Caco-2 (cell line): ENCODE data around the gene CHST13. TPM values are rescaled to one million over a fixed set of nuclear protein-coding genes. Genes with fewer than 3 reads are reported as not detected.
"Not testable (repeated sequence)": the region's sequence is repeated elsewhere in the genome, so short reads cannot be mapped to it uniquely, and the experiment has no call there.

Experiments
- BruUV-seq: library from RNA; stranded (reverse); fragments of 400-500 nt; replicated peaks from 2 replicates; lab custom pipeline; 2021; lab: Mats Ljungman, UMichigan
- CTCF ChIA-PET: fragments of 300-600 bp; sonication (Branson Sonifier 250); formaldehyde crosslinking; loops from one replicate; lab custom pipeline; 2022; ENCODE audit warnings: antibody characterized with exemption; lab: Charles Lee
- POLR2A ChIA-PET: fragments of 300-600 bp; sonication (Branson Sonifier 250); formaldehyde crosslinking; loops from one replicate; lab custom pipeline; 2022; ENCODE audit warnings: antibody characterized with exemption; lab: Charles Lee
- DNase-seq, 2 experiments: peaks; one replicate each; pipeline versions ENCODE4 v3.0.0 to v3.0.0-alpha.2; 2020 to 2022
- H3K27me3 ChIP-seq: replicated peaks from 2 replicates; pipeline ENCODE4 v1.6.0; 2011; ENCODE audit warnings: low read length; ENCODE audit not compliant: control insufficient read depth, insufficient read depth
- H3K36me3 ChIP-seq: 2 replicates; pipeline ENCODE4 v1.5.1; 2011; ENCODE audit warnings: low read length; ENCODE audit not compliant: control insufficient read depth, insufficient read depth
- H3K4me1 ChIP-seq: fragments of 250-450 bp; sonication (Bioruptor Pico); 2 replicates; pipeline ENCODE4 v1.5.1; 2020; ENCODE audit warnings: mild to moderate bottlenecking
- H3K4me3 ChIP-seq: 2 replicates; pipeline ENCODE4 v1.5.1; 2011; ENCODE audit warnings: low read depth, mild to moderate bottlenecking, control low read depth, low read length
- H3K9me3 ChIP-seq: fragments of 250-450 bp; sonication (Bioruptor Pico); 2 replicates; pipeline ENCODE4 v1.5.1; 2020; ENCODE audit warnings: mild to moderate bottlenecking, moderate library complexity
- H3K27ac Mint-ChIP-seq: one replicate; pipeline ENCODE4 v1.8.0; 2022; ENCODE audit warnings: mixed read lengths; ENCODE audit not compliant: unreplicated experiment
- H3K27me3 Mint-ChIP-seq: one replicate; pipeline ENCODE4 v1.8.0; 2022; ENCODE audit warnings: mixed read lengths; ENCODE audit not compliant: insufficient read depth, unreplicated experiment
- H3K36me3 Mint-ChIP-seq: one replicate; pipeline ENCODE4 v1.8.0; 2022; ENCODE audit warnings: mild to moderate bottlenecking, mixed read lengths; ENCODE audit not compliant: insufficient read depth, unreplicated experiment
- H3K4me1 Mint-ChIP-seq: one replicate; pipeline ENCODE4 v1.8.0; 2022; ENCODE audit warnings: low read depth, mixed read lengths; ENCODE audit not compliant: unreplicated experiment
- H3K4me3 Mint-ChIP-seq: one replicate; pipeline ENCODE4 v1.8.0; 2022; ENCODE audit warnings: mild to moderate bottlenecking, moderate library complexity, mixed read lengths; ENCODE audit not compliant: unreplicated experiment
- H3K9me3 Mint-ChIP-seq: one replicate; pipeline ENCODE4 v1.8.0; 2022; ENCODE audit warnings: mixed read lengths; ENCODE audit not compliant: unreplicated experiment
- intact Hi-C: fragments of 100-400 bp; cut with micrococcal nuclease; formaldehyde crosslinking; loops from one replicate; pipeline ENCODE4 v1.10.0; 2022; ENCODE audit not compliant: unreplicated experiment
- total RNA-seq: library from RNA; stranded (reverse); gene quantifications from 2 replicates; pipeline ENCODE4 v1.2.3, GENCODE V29; 2022
- TF ChIP-seq, protein P1 (sequence below), 2 experiments: fragments of 200-600 bp in 1 of 2; IDR thresholded peaks; 1 replicate in 1 of 2; 2 replicates in 1 of 2; pipeline versions ENCODE4 v1.5.1 to v1.8.0; 2011 to 2022; ENCODE audit warnings: antibody characterized with exemption in 1 of 2, control low read depth in 1 of 2, inconsistent platforms in 1 of 2, low read depth in 1 of 2, low read length in 1 of 2, mild to moderate bottlenecking in 1 of 2, moderate library complexity in 1 of 2; ENCODE audit not compliant: insufficient read depth in 1 of 2, severe bottlenecking in 1 of 2, unreplicated experiment in 1 of 2

The CHST13 gene
- total RNA-seq, 1 experiment from 2014 or later, result 25.3 TPM

DNA sequence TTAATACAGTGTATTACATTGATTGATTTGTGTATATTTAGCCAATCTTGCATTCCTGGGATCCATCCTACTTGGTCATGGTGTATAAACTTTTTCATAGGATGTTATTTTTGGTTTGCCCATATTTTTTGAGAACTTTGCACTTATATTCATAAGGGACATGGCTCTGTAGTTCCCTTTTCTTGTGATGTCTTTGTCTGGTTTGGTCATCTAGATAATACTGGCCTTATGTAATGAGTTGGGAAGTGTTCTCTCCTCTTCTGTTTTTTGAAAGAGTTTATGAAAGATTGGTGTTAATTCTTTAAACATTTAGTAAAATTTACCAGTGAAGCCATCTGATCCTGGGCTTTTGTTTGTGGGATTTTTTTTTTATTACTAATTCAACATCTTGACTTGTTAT, 9.6 kb downstream of the CHST13 start:
- no TSS peak for BruUV-seq
- H3K4me3 Mint-ChIP-seq, result no peak overlapping the region
- peaks cover 15% of the 10 kb centered on the region for H3K4me1 Mint-ChIP-seq
- intact Hi-C loops, result no loop called here
- Histone ChIP-seq H3K9me3 (no peaks in the 10 kb centered on the region), H3K4me3 (no peak overlapping the region), H3K36me3 (peaks cover 2% of the 10 kb centered on the region; the same call in 1 of the 2 replicates), H3K4me1 (peaks cover 16% of the 10 kb centered on the region), H3K27me3 (no peaks in the 10 kb centered on the region)
- TF ChIP-seq, protein P1, sequence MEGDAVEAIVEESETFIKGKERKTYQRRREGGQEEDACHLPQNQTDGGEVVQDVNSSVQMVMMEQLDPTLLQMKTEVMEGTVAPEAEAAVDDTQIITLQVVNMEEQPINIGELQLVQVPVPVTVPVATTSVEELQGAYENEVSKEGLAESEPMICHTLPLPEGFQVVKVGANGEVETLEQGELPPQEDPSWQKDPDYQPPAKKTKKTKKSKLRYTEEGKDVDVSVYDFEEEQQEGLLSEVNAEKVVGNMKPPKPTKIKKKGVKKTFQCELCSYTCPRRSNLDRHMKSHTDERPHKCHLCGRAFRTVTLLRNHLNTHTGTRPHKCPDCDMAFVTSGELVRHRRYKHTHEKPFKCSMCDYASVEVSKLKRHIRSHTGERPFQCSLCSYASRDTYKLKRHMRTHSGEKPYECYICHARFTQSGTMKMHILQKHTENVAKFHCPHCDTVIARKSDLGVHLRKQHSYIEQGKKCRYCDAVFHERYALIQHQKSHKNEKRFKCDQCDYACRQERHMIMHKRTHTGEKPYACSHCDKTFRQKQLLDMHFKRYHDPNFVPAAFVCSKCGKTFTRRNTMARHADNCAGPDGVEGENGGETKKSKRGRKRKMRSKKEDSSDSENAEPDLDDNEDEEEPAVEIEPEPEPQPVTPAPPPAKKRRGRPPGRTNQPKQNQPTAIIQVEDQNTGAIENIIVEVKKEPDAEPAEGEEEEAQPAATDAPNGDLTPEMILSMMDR (IDR thresholded peaks at IDR 0.05; ENCODE audit: insufficient read depth in 1 of 2, low read depth in 1 of 2, low read length in 1 of 2, severe bottlenecking in 1 of 2, unreplicated experiment in 1 of 2), result no peak
- no peaks in the 10 kb centered on the region for H3K9me3 Mint-ChIP-seq
- DNase-seq, result no peak
- H3K36me3 Mint-ChIP-seq, result no peaks in the 10 kb centered on the region
- ChIA-PET POLR2A (no interaction called here), CTCF (no interaction called here)
- H3K27me3 Mint-ChIP-seq, result no peaks in the 10 kb centered on the region
- H3K27ac Mint-ChIP-seq, result no peak overlapping the region

DNA sequence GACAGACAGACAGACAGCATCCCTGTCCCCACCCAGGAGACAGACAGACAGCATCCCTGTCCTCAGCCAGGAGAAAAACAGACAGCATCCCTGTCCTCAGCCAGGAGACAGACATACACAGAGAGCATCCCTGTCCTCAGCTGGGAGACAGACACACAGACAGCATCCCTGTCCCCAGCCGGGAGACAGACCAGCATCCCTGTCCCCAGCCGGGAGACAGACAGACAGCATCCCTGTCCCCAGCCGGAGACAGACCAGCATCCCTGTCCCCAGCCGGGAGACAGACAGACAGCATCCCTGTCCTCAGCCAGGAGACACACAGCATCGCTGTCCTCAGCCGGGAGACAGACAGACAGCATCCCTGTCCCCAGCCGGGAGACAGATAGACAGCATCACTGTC, 10.8 kb downstream of the CHST13 start:
- H3K36me3 ChIP-seq, BruUV-seq, CTCF ChIA-PET, POLR2A ChIA-PET, H3K9me3 ChIP-seq, intact Hi-C loops, H3K4me3 ChIP-seq, H3K4me1 Mint-ChIP-seq, H3K27ac Mint-ChIP-seq, H3K4me1 ChIP-seq, H3K27me3 Mint-ChIP-seq, H3K36me3 Mint-ChIP-seq, H3K9me3 Mint-ChIP-seq, H3K4me3 Mint-ChIP-seq, DNase-seq, H3K27me3 ChIP-seq: not testable (repeated sequence)

- ChIA-PET CTCF (no interaction called here), POLR2A (no interaction called here)
- no peak overlapping the region for H3K4me3 ChIP-seq
- BruUV-seq, result no TSS peak
- Mint-ChIP-seq H3K4me1 (no peaks in the 10 kb centered on the region), H3K27me3 (no peaks in the 10 kb centered on the region), H3K27ac (no peak overlapping the region), H3K9me3 (peaks cover 10% of the 10 kb centered on the region), H3K36me3 (no peaks in the 10 kb centered on the region), H3K4me3 (no peak overlapping the region)
- H3K4me1 ChIP-seq, result no peaks in the 10 kb centered on the region
- H3K36me3 ChIP-seq, result peaks cover 6% of the 10 kb centered on the region; the same call in 1 of the 2 replicates
- no peaks in the 10 kb centered on the region for H3K9me3 ChIP-seq
- intact Hi-C loops, result no loop called here
- no peak for DNase-seq
- TF ChIP-seq, protein P1 (IDR thresholded peaks at IDR 0.05; ENCODE audit: insufficient read depth in 1 of 2, low read depth in 1 of 2, low read length in 1 of 2, severe bottlenecking in 1 of 2, unreplicated experiment in 1 of 2), result no peak
- no peaks in the 10 kb centered on the region for H3K27me3 ChIP-seq
Measured at GRCh38 chr3:126535636-126536035, 11.7 kb downstream of the CHST13 start.

GRCh38 chr3:126536126-126536525, 12.2 kb downstream of the CHST13 start:
- H3K27me3 ChIP-seq, result no peaks in the 10 kb centered on the region
- Mint-ChIP-seq H3K4me3 (no peak overlapping the region), H3K4me1 (no peaks in the 10 kb centered on the region), H3K27ac (no peak overlapping the region), H3K27me3 (no peaks in the 10 kb centered on the region), H3K36me3 (no peaks in the 10 kb centered on the region), H3K9me3 (peaks cover 10% of the 10 kb centered on the region)
- H3K4me1 ChIP-seq, result no peaks in the 10 kb centered on the region
- DNase-seq, result no peak
- CTCF ChIA-PET, result no interaction called here
- H3K4me3 ChIP-seq, result no peak overlapping the region
- no TSS peak for BruUV-seq
- intact Hi-C loops, result no loop called here
- POLR2A ChIA-PET, result no interaction called here
- H3K9me3 ChIP-seq, result no peaks in the 10 kb centered on the region
- TF ChIP-seq, protein P1 (IDR thresholded peaks at IDR 0.05; ENCODE audit: insufficient read depth in 1 of 2, low read depth in 1 of 2, low read length in 1 of 2, severe bottlenecking in 1 of 2, unreplicated experiment in 1 of 2), result no peak
- peaks cover 4% of the 10 kb centered on the region; the same call in 1 of the 2 replicates for H3K36me3 ChIP-seq
